DOHH2 (cell line): ENCODE measurements around the gene SLC22A15.

ENCODE experiments used
- H3F3A ChIP-seq: fragments of 200-600 bp; sonication (generic), shearing (Covaris generic); 2 replicates; pipeline ENCODE4 v1.6.0; 2016; ENCODE audit warnings: antibody characterized with exemption, mild to moderate bottlenecking; ENCODE audit not compliant: control insufficient read depth, insufficient read depth
- H3K27ac ChIP-seq: fragments of 200-600 bp; sonication (generic); 2 replicates; pipeline ENCODE4 v1.5.1; 2014; ENCODE audit warnings: low read depth, mild to moderate bottlenecking, low read length, moderate library complexity
- H3K27me3 ChIP-seq: fragments of 200-600 bp; sonication (generic); 2 replicates; pipeline ENCODE4 v1.6.1; 2014; ENCODE audit warnings: mild to moderate bottlenecking, low read length, mixed read lengths; ENCODE audit not compliant: control insufficient read depth
- H3K36me3 ChIP-seq: fragments of 200-600 bp; sonication (generic); 2 replicates; pipeline ENCODE4 v1.6.1; 2014; ENCODE audit warnings: mild to moderate bottlenecking, low read length, moderate library complexity, mixed read lengths; ENCODE audit not compliant: control insufficient read depth
- H3K4me1 ChIP-seq: fragments of 200-600 bp; sonication (generic); 2 replicates; pipeline ENCODE4 v1.6.1; 2014; ENCODE audit warnings: mild to moderate bottlenecking, low read length, mixed read lengths; ENCODE audit not compliant: control insufficient read depth
- H3K4me2 ChIP-seq: fragments of 200-600 bp; sonication (generic); 2 replicates; pipeline ENCODE4 v1.6.0; 2014; ENCODE audit warnings: mild to moderate bottlenecking, low read length, moderate library complexity
- H3K4me3 ChIP-seq: fragments of 200-600 bp; sonication (generic); 2 replicates; pipeline ENCODE4 v1.5.1; 2014; ENCODE audit warnings: mild to moderate bottlenecking, low read length, mixed read lengths
- H3K79me2 ChIP-seq: fragments of 200-600 bp; sonication (generic); 2 replicates; pipeline ENCODE4 v1.6.1; 2014; ENCODE audit warnings: mild to moderate bottlenecking, low read length, mixed read lengths; ENCODE audit not compliant: control insufficient read depth
- H3K9me2 ChIP-seq: fragments of 200-600 bp; sonication (generic); replicated peaks from 2 replicates; pipeline ENCODE4 v1.6.1; 2014; ENCODE audit warnings: mild to moderate bottlenecking, low read length, mixed read lengths; ENCODE audit not compliant: control insufficient read depth
- H3K9me3 ChIP-seq: fragments of 200-600 bp; sonication (generic); 2 replicates; pipeline ENCODE4 v1.6.1; 2014; ENCODE audit warnings: antibody characterized with exemption, low read length, mixed read lengths; ENCODE audit not compliant: control insufficient read depth, insufficient read depth
- H4K20me1 ChIP-seq: fragments of 200-600 bp; sonication (generic); 2 replicates; pipeline ENCODE4 v1.6.0; 2014; ENCODE audit warnings: low read depth, mild to moderate bottlenecking, antibody characterized with exemption, low read length, moderate library complexity; ENCODE audit not compliant: control insufficient read depth, insufficient read depth
- EZH2phosphoT487 ChIP-seq: fragments of 200-600 bp; sonication (generic); IDR thresholded peaks from 2 replicates; pipeline ENCODE4 v1.6.1; 2017; ENCODE audit warnings: borderline replicate concordance, mild to moderate bottlenecking, antibody characterized with exemption, low read length, moderate library complexity, mixed read lengths
- TF ChIP-seq, protein P1 (sequence below): fragments of 200-600 bp; sonication (generic); IDR thresholded peaks from one replicate; pipeline ENCODE4 v1.5.1; 2014; ENCODE audit warnings: antibody characterized with exemption, mild to moderate bottlenecking, low read depth, low read length; ENCODE audit not compliant: poor library complexity, severe bottlenecking

Gene SLC22A15

DNA sequence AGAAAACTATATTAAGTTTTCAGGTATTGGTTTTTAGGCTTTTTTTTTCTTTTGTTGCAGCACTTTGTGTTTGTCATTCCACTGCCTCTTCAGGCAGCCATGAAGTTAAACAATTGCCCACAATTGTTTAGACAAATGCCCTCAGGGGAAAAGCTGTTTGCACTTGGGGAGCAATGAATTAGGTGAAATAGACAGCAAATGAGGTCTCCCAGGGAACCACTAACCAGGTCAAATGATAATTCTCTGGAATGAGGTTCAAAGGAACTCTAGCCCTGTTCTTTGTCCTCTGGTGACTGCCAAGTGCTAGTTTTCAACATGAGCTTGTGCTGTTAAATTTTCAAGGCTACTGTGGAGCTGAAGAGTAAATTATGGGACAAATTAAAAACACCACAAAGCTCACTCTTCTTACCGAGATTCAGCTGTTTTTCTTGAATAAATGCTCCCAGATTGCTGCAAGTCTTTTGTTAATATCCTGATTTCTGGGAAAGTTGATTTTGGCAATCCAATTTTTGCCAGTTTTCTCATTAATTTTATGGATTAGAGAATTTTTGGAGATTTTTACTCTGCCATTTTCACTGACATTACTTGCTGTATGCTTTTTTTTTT, 119.8 kb downstream of the SLC22A15 start:
- no peaks in the 10 kb centered on the region for H3K79me2 ChIP-seq
- H3K27ac ChIP-seq, result no peak overlapping the region
- no peaks in the 10 kb centered on the region for H4K20me1 ChIP-seq
- H3K4me2 ChIP-seq, result no peak overlapping the region
- no peaks in the 10 kb centered on the region for H3K9me2 ChIP-seq
- no peaks in the 10 kb centered on the region for H3K36me3 ChIP-seq
- no peaks in the 10 kb centered on the region; the same call in none of the 2 replicates for H3K9me3 ChIP-seq
- no peaks in the 10 kb centered on the region for H3F3A ChIP-seq
- H3K4me3 ChIP-seq, result no peak overlapping the region
- H3K27me3 ChIP-seq, result 0 out of 2 replicates have a peak, but pooled peaks cover 3% of the 10 kb centered on the region
- no peaks in the 10 kb centered on the region for H3K4me1 ChIP-seq
- TF ChIP-seq, protein P1, sequence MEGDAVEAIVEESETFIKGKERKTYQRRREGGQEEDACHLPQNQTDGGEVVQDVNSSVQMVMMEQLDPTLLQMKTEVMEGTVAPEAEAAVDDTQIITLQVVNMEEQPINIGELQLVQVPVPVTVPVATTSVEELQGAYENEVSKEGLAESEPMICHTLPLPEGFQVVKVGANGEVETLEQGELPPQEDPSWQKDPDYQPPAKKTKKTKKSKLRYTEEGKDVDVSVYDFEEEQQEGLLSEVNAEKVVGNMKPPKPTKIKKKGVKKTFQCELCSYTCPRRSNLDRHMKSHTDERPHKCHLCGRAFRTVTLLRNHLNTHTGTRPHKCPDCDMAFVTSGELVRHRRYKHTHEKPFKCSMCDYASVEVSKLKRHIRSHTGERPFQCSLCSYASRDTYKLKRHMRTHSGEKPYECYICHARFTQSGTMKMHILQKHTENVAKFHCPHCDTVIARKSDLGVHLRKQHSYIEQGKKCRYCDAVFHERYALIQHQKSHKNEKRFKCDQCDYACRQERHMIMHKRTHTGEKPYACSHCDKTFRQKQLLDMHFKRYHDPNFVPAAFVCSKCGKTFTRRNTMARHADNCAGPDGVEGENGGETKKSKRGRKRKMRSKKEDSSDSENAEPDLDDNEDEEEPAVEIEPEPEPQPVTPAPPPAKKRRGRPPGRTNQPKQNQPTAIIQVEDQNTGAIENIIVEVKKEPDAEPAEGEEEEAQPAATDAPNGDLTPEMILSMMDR, result no peak
- TF ChIP-seq EZH2phosphoT487, result no peak

DNA sequence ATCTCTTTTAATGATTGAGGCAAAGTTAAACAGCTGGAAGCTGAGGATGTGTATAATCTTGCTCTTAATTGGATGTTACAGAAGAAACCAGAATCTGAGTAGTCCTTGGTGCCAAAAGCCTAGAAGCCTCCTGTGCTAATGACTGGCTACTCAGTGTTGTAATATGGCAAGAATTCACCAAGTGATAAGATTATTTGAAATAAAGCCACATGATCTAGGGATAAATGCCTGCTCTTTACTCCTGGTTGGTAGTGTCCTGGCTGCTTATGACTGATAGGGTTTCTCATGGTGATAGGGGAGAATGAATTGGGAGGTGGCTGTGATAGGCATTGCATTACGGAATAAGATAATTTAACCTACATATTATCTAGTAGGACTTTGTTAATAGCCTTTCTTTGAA, 121.3 kb downstream of the SLC22A15 start:
- no peaks in the 10 kb centered on the region for H3K79me2 ChIP-seq
- H3K9me3 ChIP-seq, result no peaks in the 10 kb centered on the region; the same call in 1 of the 2 replicates
- TF ChIP-seq EZH2phosphoT487, result no peak
- TF ChIP-seq, protein P1, result no peak
- no peak overlapping the region for H3K4me3 ChIP-seq
- no peaks in the 10 kb centered on the region for H3K9me2 ChIP-seq
- no peaks in the 10 kb centered on the region for H3K36me3 ChIP-seq
- no peaks in the 10 kb centered on the region for H3F3A ChIP-seq
- no peaks in the 10 kb centered on the region for H3K4me1 ChIP-seq
- H4K20me1 ChIP-seq, result no peaks in the 10 kb centered on the region
- no peak overlapping the region for H3K27ac ChIP-seq
- H3K4me2 ChIP-seq, result no peak overlapping the region
- 0 out of 2 replicates have a peak, but pooled peaks cover 3% of the 10 kb centered on the region for H3K27me3 ChIP-seq

DNA sequence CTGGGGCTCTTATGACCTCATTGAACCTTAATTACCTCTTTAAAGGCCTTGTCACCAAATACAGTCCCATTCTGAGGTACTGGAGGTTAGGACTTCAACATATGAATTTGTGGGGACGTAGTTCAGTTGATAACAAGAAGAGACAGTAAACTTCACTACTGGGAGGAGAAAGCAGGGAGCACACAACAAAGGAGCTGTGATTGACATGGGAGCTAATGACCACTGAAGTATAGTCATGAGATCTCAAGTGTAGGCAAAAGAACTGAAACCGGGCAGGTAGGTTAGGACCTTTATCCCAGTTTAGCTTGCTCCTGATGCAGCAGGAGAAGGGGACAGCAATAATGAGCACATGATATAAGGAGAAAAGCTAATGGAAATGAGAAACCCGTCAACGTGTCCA, 123.1 kb downstream of the SLC22A15 start:
- Histone ChIP-seq H3K36me3 (no peaks in the 10 kb centered on the region), H3K27ac (no peak overlapping the region), H3F3A (no peaks in the 10 kb centered on the region), H3K4me3 (no peak overlapping the region), H4K20me1 (no peaks in the 10 kb centered on the region), H3K4me2 (no peak overlapping the region), H3K79me2 (no peaks in the 10 kb centered on the region), H3K9me3 (no peaks in the 10 kb centered on the region; the same call in 1 of the 2 replicates), H3K9me2 (no peaks in the 10 kb centered on the region), H3K4me1 (no peaks in the 10 kb centered on the region), H3K27me3 (0 out of 2 replicates have a peak, but pooled peaks cover 3% of the 10 kb centered on the region)
- no peak for TF ChIP-seq EZH2phosphoT487
- TF ChIP-seq, protein P1, result no peak
